PFSK-1 (cell line): ENCODE results near the gene MDGA2.

ENCODE experiments used
- FOXP2 ChIP-seq: optimal IDR thresholded peaks from 2 replicates; pipeline ENCODE3; 2011; ENCODE audit warnings: borderline replicate concordance, control low read depth, inconsistent platforms; ENCODE audit not compliant: insufficient read depth; ENCODE audit errors: extremely low read length, extremely low read depth
- POLR2AphosphoS5 ChIP-seq: IDR thresholded peaks from 2 replicates; pipeline ENCODE4 v1.6.1; 2012; ENCODE audit warnings: low read depth, mild to moderate bottlenecking, control low read depth, low read length, moderate library complexity
- REST ChIP-seq, 2 experiments: IDR thresholded peaks; 2 replicates each; pipeline versions ENCODE4 v1.6.1 to v1.8.0; 2011 to 2012; ENCODE audit warnings: low read depth in 2 of 2, low read length in 2 of 2, control low read depth in 1 of 2, inconsistent platforms in 1 of 2, mild to moderate bottlenecking in 1 of 2, moderate library complexity in 1 of 2; ENCODE audit not compliant: insufficient read depth in 1 of 2
- SIN3A ChIP-seq: IDR thresholded peaks from 2 replicates; pipeline ENCODE4 v1.6.1; 2012; ENCODE audit warnings: mild to moderate bottlenecking, low read length, moderate library complexity, borderline replicate concordance; ENCODE audit not compliant: insufficient read depth
- TAF1 ChIP-seq: IDR thresholded peaks from 2 replicates; pipeline ENCODE4 v1.6.1; 2012; ENCODE audit warnings: low read length, control low read depth, borderline replicate concordance; ENCODE audit not compliant: insufficient read depth

The MDGA2 gene

GRCh38 chr14:47235619-47236018 lies 439.8 kb downstream of the MDGA2 start:
- TF ChIP-seq SIN3A: no peak
- no peak for TF ChIP-seq POLR2AphosphoS5
- TF ChIP-seq TAF1: no peak
- no peak for TF ChIP-seq FOXP2
- TF ChIP-seq REST (IDR thresholded peaks at IDR 0.05; ENCODE audit: insufficient read depth in 1 of 2, low read depth in 2 of 2, low read length in 2 of 2): no peak

- TF ChIP-seq POLR2AphosphoS5 (no peak), TAF1 (no peak), SIN3A (no peak), REST (IDR thresholded peaks at IDR 0.05; ENCODE audit: insufficient read depth in 1 of 2, low read depth in 2 of 2, low read length in 2 of 2) (no peak), FOXP2 (no peak)
Observed at GRCh38 chr14:47226877-47227520, 448.4 kb downstream of the MDGA2 start.

GRCh38 chr14:47223656-47224055 lies 451.7 kb downstream of the MDGA2 start:
- TF ChIP-seq SIN3A: no peak
- TF ChIP-seq TAF1: no peak
- no peak for TF ChIP-seq FOXP2
- no peak for TF ChIP-seq REST (IDR thresholded peaks at IDR 0.05; ENCODE audit: insufficient read depth in 1 of 2, low read depth in 2 of 2, low read length in 2 of 2)
- no peak for TF ChIP-seq POLR2AphosphoS5

GRCh38 chr14:47220096-47220495 lies 455.3 kb downstream of the MDGA2 start:
- TF ChIP-seq SIN3A: no peak
- TF ChIP-seq POLR2AphosphoS5: no peak

GRCh38 chr14:47211263-47211662 lies 464.1 kb downstream of the MDGA2 start:
- no peak for TF ChIP-seq POLR2AphosphoS5
- no peak for TF ChIP-seq REST (IDR thresholded peaks at IDR 0.05; ENCODE audit: insufficient read depth in 1 of 2, low read depth in 2 of 2, low read length in 2 of 2)
- no peak for TF ChIP-seq TAF1
- TF ChIP-seq FOXP2: no peak
- TF ChIP-seq SIN3A: no peak
